Tibial artery (tissue), 4 donors: ENCODE results near the gene B4GAT1.

ENCODE experiments used
- DNase-seq, 2 donors: peaks; one replicate each; pipeline ENCODE4 v3.0.0-alpha.2; 2019
- H3K27ac ChIP-seq, 2 donors: fragments of 200-600 bp; sonication (generic) in 1 of 2; 1 replicate in 1 of 2; 2 replicates in 1 of 2; pipeline ENCODE4 v1.5.1; 2018 to 2019; ENCODE audit warnings: mild to moderate bottlenecking in 1 of 2
- H3K27me3 ChIP-seq, 2 donors: fragments of 200-600 bp; sonication (generic) in 1 of 2; one replicate each; pipeline versions ENCODE4 v1.5.1 to v1.6.0; 2016 to 2019
- H3K36me3 ChIP-seq, 3 donors: fragments of 200-600 bp; sonication (generic) in 2 of 3; one replicate each; pipeline ENCODE4 v1.5.1; 2016 to 2019; ENCODE audit warnings: mild to moderate bottlenecking in 2 of 3
- H3K4me1 ChIP-seq, 4 donors: fragments of 200-600 bp; sonication (generic) in 2 of 4; 1 replicate in 3 of 4; 2 replicates in 1 of 4; pipeline ENCODE4 v1.5.1; 2016 to 2019
- H3K4me3 ChIP-seq, 2 donors: fragments of 200-600 bp; sonication (generic) in 1 of 2; 1 replicate in 1 of 2; 2 replicates in 1 of 2; pipeline ENCODE4 v1.5.1; 2018 to 2019; ENCODE audit warnings: mild to moderate bottlenecking in 2 of 2
- H3K9me3 ChIP-seq, 3 donors: fragments of 200-600 bp; sonication (generic) in 1 of 3; one replicate each; pipeline ENCODE4 v1.5.1; 2016 to 2019
- intact Hi-C: fragments of 100-400 bp; cut with DNase I; formaldehyde crosslinking; loops from one replicate; pipeline ENCODE4 v1.15.0; 2023; ENCODE audit warnings: low total_unique reads
- TF ChIP-seq, protein P1 (sequence below), 2 experiments: fragments of 200-600 bp in 1 of 2; fragments of 450-650 bp in 1 of 2; IDR thresholded peaks; one replicate each; pipeline ENCODE4 v1.5.1; 2017 to 2019; ENCODE audit warnings: antibody characterized with exemption in 2 of 2, mild to moderate bottlenecking in 1 of 2, moderate library complexity in 1 of 2

The B4GAT1 gene

DNA sequence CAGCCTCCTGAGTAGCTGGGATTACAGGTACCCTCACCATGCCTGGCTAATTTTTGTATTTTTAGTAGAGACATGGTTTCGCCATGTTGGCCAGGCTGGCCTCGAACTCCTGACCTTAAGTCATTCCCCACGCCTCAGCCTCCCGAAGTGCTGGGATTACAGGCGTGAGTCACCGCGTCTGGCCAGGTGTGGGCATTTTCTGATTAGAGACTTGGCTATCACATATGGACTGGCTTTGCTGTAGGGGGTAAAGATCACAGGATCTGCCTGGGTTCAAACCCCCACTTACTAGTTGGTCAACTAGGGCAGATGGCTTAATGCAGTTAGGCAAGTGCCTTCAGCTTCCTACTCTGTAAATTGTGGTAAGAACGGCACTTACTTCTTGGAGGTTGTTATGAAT, 37.1 kb downstream of the B4GAT1 start:
- Histone ChIP-seq H3K27ac (no peak overlapping the region), H3K36me3 (no peaks in the 10 kb centered on the region), H3K4me3 (no peak overlapping the region), H3K9me3 (no peaks in the 10 kb centered on the region), H3K4me1 (peaks cover 0 to 16% (median 10%) of the 10 kb centered on the region in 4 donors), H3K27me3 (peaks cover 0 to 16% of the 10 kb centered on the region in 2 donors)
- intact Hi-C loops, result loop anchor here (1.0 to 5.0 kb wide), 3 partner anchors 18 to 77 kb away; partner anchors contain the start of genes B4GAT1 and BRMS1
- no peak for DNase-seq
- TF ChIP-seq, protein P1, sequence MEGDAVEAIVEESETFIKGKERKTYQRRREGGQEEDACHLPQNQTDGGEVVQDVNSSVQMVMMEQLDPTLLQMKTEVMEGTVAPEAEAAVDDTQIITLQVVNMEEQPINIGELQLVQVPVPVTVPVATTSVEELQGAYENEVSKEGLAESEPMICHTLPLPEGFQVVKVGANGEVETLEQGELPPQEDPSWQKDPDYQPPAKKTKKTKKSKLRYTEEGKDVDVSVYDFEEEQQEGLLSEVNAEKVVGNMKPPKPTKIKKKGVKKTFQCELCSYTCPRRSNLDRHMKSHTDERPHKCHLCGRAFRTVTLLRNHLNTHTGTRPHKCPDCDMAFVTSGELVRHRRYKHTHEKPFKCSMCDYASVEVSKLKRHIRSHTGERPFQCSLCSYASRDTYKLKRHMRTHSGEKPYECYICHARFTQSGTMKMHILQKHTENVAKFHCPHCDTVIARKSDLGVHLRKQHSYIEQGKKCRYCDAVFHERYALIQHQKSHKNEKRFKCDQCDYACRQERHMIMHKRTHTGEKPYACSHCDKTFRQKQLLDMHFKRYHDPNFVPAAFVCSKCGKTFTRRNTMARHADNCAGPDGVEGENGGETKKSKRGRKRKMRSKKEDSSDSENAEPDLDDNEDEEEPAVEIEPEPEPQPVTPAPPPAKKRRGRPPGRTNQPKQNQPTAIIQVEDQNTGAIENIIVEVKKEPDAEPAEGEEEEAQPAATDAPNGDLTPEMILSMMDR (IDR thresholded peaks at IDR 0.05), result no peak

DNA sequence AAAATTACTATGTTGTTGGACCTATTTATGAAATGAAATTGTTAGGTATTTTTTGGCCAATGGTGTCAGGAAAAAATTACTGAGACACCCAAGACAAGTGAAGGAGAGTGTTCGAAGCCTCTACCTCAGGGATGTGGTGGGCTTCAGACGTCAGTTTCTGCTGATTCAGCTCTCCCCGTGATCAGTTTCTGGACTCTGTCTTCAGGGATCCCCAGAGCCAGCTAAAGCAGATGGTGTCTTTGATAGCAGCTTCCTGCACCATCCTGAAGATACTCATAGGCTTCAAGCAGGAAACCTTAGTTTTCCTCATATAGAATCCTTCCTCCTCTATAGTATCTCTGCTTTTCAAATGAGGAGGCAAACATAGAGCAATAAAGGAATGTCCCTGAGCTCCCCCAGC, 38.0 kb downstream of the B4GAT1 start:
- Histone ChIP-seq H3K36me3 (no peaks in the 10 kb centered on the region), H3K27ac (no peak overlapping the region), H3K4me3 (no peak overlapping the region), H3K27me3 (peaks cover 0 to 8% of the 10 kb centered on the region in 2 donors), H3K4me1 (peaks cover 0 to 16% (median 10%) of the 10 kb centered on the region in 4 donors), H3K9me3 (no peaks in the 10 kb centered on the region)
- intact Hi-C loops, result no loop called here
- no peak for DNase-seq
- TF ChIP-seq, protein P1 (IDR thresholded peaks at IDR 0.05), result no peak

DNA sequence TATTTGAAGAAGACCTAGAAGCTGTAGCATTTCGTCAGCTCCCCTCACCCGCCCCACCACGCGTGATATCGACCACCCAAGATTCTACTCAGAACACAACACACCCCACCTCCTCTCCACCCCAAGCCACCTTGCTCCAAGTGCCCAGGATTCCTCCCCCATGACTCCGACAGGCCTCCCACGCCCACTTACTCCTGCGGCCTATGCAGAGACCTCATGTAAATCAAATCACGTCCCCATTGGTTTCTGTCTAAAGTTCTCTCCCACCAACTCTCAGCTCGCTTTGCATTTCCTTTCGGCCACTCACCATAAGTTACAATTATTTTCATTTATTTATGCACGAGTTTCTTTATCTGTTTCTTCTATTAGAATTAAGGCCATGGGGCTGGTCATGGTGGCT, 44.8 kb downstream of the B4GAT1 start:
- Histone ChIP-seq H3K4me3 (no peak overlapping the region), H3K27me3 (no peaks in the 10 kb centered on the region), H3K9me3 (no peaks in the 10 kb centered on the region), H3K36me3 (no peaks in the 10 kb centered on the region), H3K4me1 (no peaks in the 10 kb centered on the region), H3K27ac (no peak overlapping the region)
- no peak for DNase-seq
- intact Hi-C loops, result no loop called here
- TF ChIP-seq, protein P1 (IDR thresholded peaks at IDR 0.05), result no peak

- H3K9me3 ChIP-seq, result no peaks in the 10 kb centered on the region
- intact Hi-C loops, result no loop called here
- H3K27me3 ChIP-seq, result peaks cover 0 to 33% of the 10 kb centered on the region in 2 donors
- H3K27ac ChIP-seq, result no peak overlapping the region
- H3K4me3 ChIP-seq, result no peak overlapping the region
- DNase-seq, result no peak
- H3K4me1 ChIP-seq, result no peaks in the 10 kb centered on the region
- H3K36me3 ChIP-seq, result no peaks in the 10 kb centered on the region
- TF ChIP-seq, protein P1 (IDR thresholded peaks at IDR 0.05), result no peak
Measured at GRCh38 chr11:66299186-66299585, 48.2 kb downstream of the B4GAT1 start.

DNA sequence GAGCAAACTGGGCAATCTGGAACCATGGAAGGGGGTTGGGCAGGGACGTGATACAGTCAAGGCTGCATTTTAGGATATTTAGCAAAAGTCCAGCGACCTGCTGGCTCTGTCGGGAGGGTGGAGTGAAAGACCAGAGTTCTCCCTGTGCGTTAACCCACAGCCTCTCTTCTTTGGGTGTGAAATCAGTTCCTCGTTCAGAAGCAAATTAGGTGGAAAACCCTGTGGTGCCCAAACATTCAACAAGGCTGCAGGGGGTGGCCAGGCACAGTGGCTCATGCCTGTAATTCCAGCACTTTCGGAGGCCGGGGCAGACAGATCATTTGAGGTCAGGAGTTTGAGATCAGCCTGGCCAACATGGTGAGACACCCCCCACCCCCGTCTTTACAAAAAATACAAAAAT, 49.8 kb downstream of the B4GAT1 start:
- Histone ChIP-seq H3K9me3 (no peaks in the 10 kb centered on the region), H3K27me3 (peaks cover 0 to 48% of the 10 kb centered on the region in 2 donors), H3K36me3 (no peaks in the 10 kb centered on the region), H3K27ac (no peak overlapping the region), H3K4me3 (no peak overlapping the region), H3K4me1 (no peaks in the 10 kb centered on the region)
- intact Hi-C loops, result no loop called here
- DNase-seq, result no peak
- TF ChIP-seq, protein P1 (IDR thresholded peaks at IDR 0.05), result no peak
